SK-N-SH (cell line): ENCODE results near the gene C11orf86.
"Not testable (repeated sequence)": the region's sequence is repeated elsewhere in the genome, so short reads cannot be mapped to it uniquely, and the experiment has no call there.

Experiments
- CHD2 ChIP-seq: fragments of 150-350 bp; IDR thresholded peaks from 2 replicates; pipeline ENCODE4 v1.6.1; 2018; ENCODE audit warnings: low read length; ENCODE audit not compliant: partially characterized antibody
- CTCF ChIP-seq: fragments of 200-600 bp; sonication (generic); IDR thresholded peaks from 2 replicates; pipeline ENCODE4 v1.6.1; 2017; ENCODE audit warnings: antibody characterized with exemption, mild to moderate bottlenecking, moderate library complexity
- EZH2phosphoT487 ChIP-seq: fragments of 200-600 bp; sonication (generic); IDR thresholded peaks from 2 replicates; pipeline ENCODE4 v1.6.1; 2017; ENCODE audit warnings: low read depth, mixed run types, mild to moderate bottlenecking, antibody characterized with exemption, moderate library complexity, borderline replicate concordance
- GABPA ChIP-seq: IDR thresholded peaks from 2 replicates; pipeline ENCODE4 v1.4.0; 2012; ENCODE audit warnings: low read depth, mild to moderate bottlenecking
- IRF3 ChIP-seq: fragments of 150-350 bp; IDR thresholded peaks from 2 replicates; pipeline ENCODE4 v1.6.1; 2016; ENCODE audit warnings: mild to moderate bottlenecking, low read depth, low read length
- MAX ChIP-seq: IDR thresholded peaks from 2 replicates; pipeline ENCODE4 v1.4.0; 2012; ENCODE audit warnings: low read depth
- MXI1 ChIP-seq: IDR thresholded peaks from 2 replicates; pipeline ENCODE4 v1.6.1; 2012; ENCODE audit warnings: mild to moderate bottlenecking, low read depth, low read length, improper control_type of control experiment
- POLR2AphosphoS5 ChIP-seq: IDR thresholded peaks from 2 replicates; pipeline ENCODE4 v1.6.1; 2012; ENCODE audit warnings: low read depth, low read length
- RCOR1 ChIP-seq: fragments of 150-350 bp; IDR thresholded peaks from 2 replicates; pipeline ENCODE4 v1.6.1; 2017; ENCODE audit warnings: antibody characterized with exemption, low read length
- REST ChIP-seq: IDR thresholded peaks from 2 replicates; pipeline ENCODE4 v1.6.1; 2012; ENCODE audit warnings: mild to moderate bottlenecking, low read depth, low read length, moderate library complexity
- RFX5 ChIP-seq: IDR thresholded peaks from 2 replicates; pipeline ENCODE4 v1.6.1; 2012; ENCODE audit warnings: mild to moderate bottlenecking, improper control_type of control experiment, low read length
- SMC3 ChIP-seq: IDR thresholded peaks from 2 replicates; pipeline ENCODE4 v1.6.1; 2012; ENCODE audit warnings: low read depth, low read length, improper control_type of control experiment
- TAF1 ChIP-seq: IDR thresholded peaks from 2 replicates; pipeline ENCODE4 v1.6.1; 2012; ENCODE audit warnings: low read depth, mild to moderate bottlenecking, low read length, moderate library complexity, borderline replicate concordance
- USF2 ChIP-seq: fragments of 150-350 bp; IDR thresholded peaks from 2 replicates; pipeline ENCODE4 v1.6.1; 2017; ENCODE audit warnings: antibody characterized with exemption, low read length, low read depth, borderline replicate concordance

GRCh38 chr11:66961691-66962213 is 13.4 kb upstream of the C11orf86 start:
- not testable (repeated sequence) for TF ChIP-seq MAX, CTCF, GABPA, POLR2AphosphoS5, IRF3, RCOR1, CHD2, SMC3, RFX5, REST, TAF1, MXI1, USF2, EZH2phosphoT487
